ENCODE data around the gene HOXD3.

DNA sequence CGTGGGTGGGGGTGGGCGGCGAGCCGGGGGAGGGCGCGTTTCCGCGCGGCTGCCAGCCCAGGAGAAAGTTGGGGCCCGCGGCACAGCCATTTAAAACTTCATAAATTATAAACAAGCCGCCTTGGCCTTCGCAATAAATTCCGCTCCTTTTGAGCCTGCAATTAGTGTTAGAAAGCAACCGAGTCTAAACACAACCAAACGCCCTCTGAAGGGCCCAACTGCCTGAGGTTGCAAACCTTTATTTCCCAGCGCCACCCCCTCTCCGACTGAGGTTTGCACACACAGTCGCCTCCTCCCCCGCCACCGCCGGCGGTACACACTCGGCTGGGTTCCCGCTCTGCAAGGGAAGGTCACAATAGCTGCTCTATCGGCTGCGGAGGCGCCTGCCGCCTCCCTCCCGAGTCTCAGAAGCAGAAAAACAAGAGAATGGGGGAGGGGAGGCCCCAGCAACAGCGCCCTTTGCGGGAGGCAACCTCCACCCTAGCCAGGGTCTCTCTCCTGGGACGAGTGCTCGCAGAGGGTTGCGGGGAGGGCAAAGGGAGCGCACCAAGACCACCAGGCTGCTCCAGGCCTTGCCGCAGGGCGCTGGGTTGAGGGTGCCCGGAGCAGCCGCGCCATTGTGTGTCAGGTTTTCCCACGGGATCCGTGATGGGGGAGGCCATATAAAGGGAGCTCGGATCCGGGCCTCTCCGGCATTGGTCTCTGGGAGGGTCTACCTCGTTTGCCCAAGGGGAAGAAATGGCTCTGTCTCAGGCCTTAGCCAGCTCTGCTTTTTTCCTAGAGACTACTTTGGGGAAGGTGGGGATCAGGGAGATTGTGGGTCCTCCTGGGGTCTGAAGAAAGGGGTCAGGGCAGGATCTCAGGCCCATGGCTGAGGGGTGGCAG lies 18.0 kb downstream of the HOXD3 start:
- TF ChIP-seq, protein P1, sequence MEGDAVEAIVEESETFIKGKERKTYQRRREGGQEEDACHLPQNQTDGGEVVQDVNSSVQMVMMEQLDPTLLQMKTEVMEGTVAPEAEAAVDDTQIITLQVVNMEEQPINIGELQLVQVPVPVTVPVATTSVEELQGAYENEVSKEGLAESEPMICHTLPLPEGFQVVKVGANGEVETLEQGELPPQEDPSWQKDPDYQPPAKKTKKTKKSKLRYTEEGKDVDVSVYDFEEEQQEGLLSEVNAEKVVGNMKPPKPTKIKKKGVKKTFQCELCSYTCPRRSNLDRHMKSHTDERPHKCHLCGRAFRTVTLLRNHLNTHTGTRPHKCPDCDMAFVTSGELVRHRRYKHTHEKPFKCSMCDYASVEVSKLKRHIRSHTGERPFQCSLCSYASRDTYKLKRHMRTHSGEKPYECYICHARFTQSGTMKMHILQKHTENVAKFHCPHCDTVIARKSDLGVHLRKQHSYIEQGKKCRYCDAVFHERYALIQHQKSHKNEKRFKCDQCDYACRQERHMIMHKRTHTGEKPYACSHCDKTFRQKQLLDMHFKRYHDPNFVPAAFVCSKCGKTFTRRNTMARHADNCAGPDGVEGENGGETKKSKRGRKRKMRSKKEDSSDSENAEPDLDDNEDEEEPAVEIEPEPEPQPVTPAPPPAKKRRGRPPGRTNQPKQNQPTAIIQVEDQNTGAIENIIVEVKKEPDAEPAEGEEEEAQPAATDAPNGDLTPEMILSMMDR (IDR thresholded peaks at IDR 0.05; ENCODE audit: low read length): no peak
- no peak for TF ChIP-seq EZH2 (optimal IDR thresholded peaks at IDR 0.05; ENCODE audit: low read depth, low read length)
- TF ChIP-seq EZH2phosphoT487 (IDR thresholded peaks at IDR 0.05; ENCODE audit: low read length): no peak
